HEK293 (cell line): ENCODE data around the gene USO1.
"Not testable (repeated sequence)": the region's sequence is repeated elsewhere in the genome, so short reads cannot be mapped to it uniquely, and the experiment has no call there.

Experiments
- AEBP2 ChIP-seq: fragments of 450-650 bp; formaldehyde crosslinking; IDR thresholded peaks from 2 replicates; pipeline ENCODE4 v1.5.1; 2016; ENCODE audit warnings: missing biosample characterization, missing genetic modification characterization, borderline replicate concordance
- CTCF ChIP-seq: fragments of 450-650 bp; formaldehyde crosslinking; IDR thresholded peaks from 2 replicates; pipeline ENCODE4 v1.5.1; 2016; ENCODE audit warnings: missing biosample characterization, missing genetic modification characterization
- ZNF140 ChIP-seq: fragments of 450-650 bp; formaldehyde crosslinking; IDR thresholded peaks from 2 replicates; pipeline ENCODE4 v1.5.1; 2016; ENCODE audit warnings: missing biosample characterization, missing genetic modification characterization
- ZNF157 ChIP-seq: fragments of 450-650 bp; formaldehyde crosslinking; IDR thresholded peaks from 2 replicates; pipeline ENCODE4 v1.5.1; 2016; ENCODE audit warnings: missing biosample characterization, missing genetic modification characterization
- ZNF513 ChIP-seq: fragments of 450-650 bp; IDR thresholded peaks from 2 replicates; pipeline ENCODE4 v1.5.1; 2018; ENCODE audit warnings: missing biosample characterization, missing genetic modification characterization
- ZNF580 ChIP-seq: fragments of 450-650 bp; formaldehyde crosslinking; IDR thresholded peaks from 2 replicates; pipeline ENCODE4 v1.5.1; 2016; ENCODE audit warnings: missing biosample characterization, missing genetic modification characterization

- TF ChIP-seq AEBP2 (tag by site-specific recombination); ZNF140; ZNF580 (tag by site-specific recombination); ZNF513 (tag by site-specific recombination); ZNF157 (tag by site-specific recombination): not testable (repeated sequence)
- peak; percentile 59; the same call in 1 of the 2 replicates for TF ChIP-seq CTCF
These were observed 123.9 kb downstream of the USO1 start for GRCh38 chr4:75848171-75848760.
